HL-60 (cell line): ENCODE measurements around the gene SETBP1.

Experiments used
- DNase-seq, 2 experiments: peaks; one replicate each; pipeline ENCODE4 v3.0.0-alpha.2; 2010 to 2020; ENCODE audit warnings: low read depth in 1 of 2, low spot score in 1 of 2
- H3K27ac ChIP-seq: fragments of 250-450 bp; sonication (Bioruptor Pico); replicated peaks from 2 replicates; pipeline ENCODE4 v1.5.1; 2020; ENCODE audit warnings: mild to moderate bottlenecking, moderate library complexity
- H3K27me3 ChIP-seq: fragments of 250-450 bp; sonication (Bioruptor Pico); 2 replicates; pipeline ENCODE4 v1.5.1; 2021; ENCODE audit warnings: mild to moderate bottlenecking, moderate library complexity; ENCODE audit not compliant: insufficient read depth, poor library complexity, severe bottlenecking
- H3K4me3 ChIP-seq: replicated peaks from 2 replicates; pipeline ENCODE4 v1.5.1; 2011; ENCODE audit warnings: mild to moderate bottlenecking, control low read depth, low read length; ENCODE audit not compliant: insufficient read depth
- GABPA ChIP-seq: IDR thresholded peaks from 2 replicates; pipeline ENCODE4 v1.6.1; 2012; ENCODE audit warnings: low read depth
- POLR2AphosphoS5 ChIP-seq: IDR thresholded peaks from 2 replicates; pipeline ENCODE4 v1.6.1; 2012; ENCODE audit warnings: low read depth
- SPI1 ChIP-seq: IDR thresholded peaks from 2 replicates; pipeline ENCODE4 v1.6.1; 2012; ENCODE audit warnings: low read depth, mild to moderate bottlenecking, borderline replicate concordance
- TF ChIP-seq, protein P1 (sequence below): IDR thresholded peaks from 2 replicates; pipeline ENCODE4 v1.6.1; 2012; ENCODE audit warnings: low read depth; ENCODE audit not compliant: insufficient replicate concordance
- TF ChIP-seq, protein P2 (sequence below): IDR thresholded peaks from one replicate; pipeline ENCODE4 v1.5.1; 2011; ENCODE audit warnings: low read length, control low read depth, inconsistent platforms; ENCODE audit not compliant: insufficient read depth

The SETBP1 gene

DNA sequence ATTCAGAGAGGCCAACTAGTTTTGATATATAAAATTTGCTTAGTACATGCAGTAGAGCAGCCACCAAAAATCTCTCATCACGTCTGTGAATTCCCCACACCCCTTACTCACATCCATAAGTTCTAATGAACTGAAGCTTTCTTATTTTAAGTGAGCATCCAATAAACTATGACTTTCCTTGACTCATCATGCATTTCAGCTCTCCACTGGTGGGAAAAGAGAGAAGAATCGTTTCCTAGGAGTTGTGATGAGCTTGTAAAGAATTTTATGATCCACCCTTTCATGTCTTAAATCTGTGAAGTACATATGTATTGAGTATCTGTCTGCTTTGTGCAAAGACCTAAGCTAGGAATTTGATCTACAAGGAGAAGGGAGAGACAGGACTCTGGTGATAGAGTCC lies 428.6 kb downstream of the SETBP1 start:
- Histone ChIP-seq H3K27ac (no peak overlapping the region), H3K27me3 (no peaks in the 10 kb centered on the region), H3K4me3 (no peak overlapping the region)
- DNase-seq, result no peak
- TF ChIP-seq GABPA (no peak), SPI1 (no peak), POLR2AphosphoS5 (no peak)
- TF ChIP-seq, protein P1, sequence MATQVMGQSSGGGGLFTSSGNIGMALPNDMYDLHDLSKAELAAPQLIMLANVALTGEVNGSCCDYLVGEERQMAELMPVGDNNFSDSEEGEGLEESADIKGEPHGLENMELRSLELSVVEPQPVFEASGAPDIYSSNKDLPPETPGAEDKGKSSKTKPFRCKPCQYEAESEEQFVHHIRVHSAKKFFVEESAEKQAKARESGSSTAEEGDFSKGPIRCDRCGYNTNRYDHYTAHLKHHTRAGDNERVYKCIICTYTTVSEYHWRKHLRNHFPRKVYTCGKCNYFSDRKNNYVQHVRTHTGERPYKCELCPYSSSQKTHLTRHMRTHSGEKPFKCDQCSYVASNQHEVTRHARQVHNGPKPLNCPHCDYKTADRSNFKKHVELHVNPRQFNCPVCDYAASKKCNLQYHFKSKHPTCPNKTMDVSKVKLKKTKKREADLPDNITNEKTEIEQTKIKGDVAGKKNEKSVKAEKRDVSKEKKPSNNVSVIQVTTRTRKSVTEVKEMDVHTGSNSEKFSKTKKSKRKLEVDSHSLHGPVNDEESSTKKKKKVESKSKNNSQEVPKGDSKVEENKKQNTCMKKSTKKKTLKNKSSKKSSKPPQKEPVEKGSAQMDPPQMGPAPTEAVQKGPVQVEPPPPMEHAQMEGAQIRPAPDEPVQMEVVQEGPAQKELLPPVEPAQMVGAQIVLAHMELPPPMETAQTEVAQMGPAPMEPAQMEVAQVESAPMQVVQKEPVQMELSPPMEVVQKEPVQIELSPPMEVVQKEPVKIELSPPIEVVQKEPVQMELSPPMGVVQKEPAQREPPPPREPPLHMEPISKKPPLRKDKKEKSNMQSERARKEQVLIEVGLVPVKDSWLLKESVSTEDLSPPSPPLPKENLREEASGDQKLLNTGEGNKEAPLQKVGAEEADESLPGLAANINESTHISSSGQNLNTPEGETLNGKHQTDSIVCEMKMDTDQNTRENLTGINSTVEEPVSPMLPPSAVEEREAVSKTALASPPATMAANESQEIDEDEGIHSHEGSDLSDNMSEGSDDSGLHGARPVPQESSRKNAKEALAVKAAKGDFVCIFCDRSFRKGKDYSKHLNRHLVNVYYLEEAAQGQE, result no peak
- TF ChIP-seq, protein P2, sequence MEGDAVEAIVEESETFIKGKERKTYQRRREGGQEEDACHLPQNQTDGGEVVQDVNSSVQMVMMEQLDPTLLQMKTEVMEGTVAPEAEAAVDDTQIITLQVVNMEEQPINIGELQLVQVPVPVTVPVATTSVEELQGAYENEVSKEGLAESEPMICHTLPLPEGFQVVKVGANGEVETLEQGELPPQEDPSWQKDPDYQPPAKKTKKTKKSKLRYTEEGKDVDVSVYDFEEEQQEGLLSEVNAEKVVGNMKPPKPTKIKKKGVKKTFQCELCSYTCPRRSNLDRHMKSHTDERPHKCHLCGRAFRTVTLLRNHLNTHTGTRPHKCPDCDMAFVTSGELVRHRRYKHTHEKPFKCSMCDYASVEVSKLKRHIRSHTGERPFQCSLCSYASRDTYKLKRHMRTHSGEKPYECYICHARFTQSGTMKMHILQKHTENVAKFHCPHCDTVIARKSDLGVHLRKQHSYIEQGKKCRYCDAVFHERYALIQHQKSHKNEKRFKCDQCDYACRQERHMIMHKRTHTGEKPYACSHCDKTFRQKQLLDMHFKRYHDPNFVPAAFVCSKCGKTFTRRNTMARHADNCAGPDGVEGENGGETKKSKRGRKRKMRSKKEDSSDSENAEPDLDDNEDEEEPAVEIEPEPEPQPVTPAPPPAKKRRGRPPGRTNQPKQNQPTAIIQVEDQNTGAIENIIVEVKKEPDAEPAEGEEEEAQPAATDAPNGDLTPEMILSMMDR, result no peak

DNA sequence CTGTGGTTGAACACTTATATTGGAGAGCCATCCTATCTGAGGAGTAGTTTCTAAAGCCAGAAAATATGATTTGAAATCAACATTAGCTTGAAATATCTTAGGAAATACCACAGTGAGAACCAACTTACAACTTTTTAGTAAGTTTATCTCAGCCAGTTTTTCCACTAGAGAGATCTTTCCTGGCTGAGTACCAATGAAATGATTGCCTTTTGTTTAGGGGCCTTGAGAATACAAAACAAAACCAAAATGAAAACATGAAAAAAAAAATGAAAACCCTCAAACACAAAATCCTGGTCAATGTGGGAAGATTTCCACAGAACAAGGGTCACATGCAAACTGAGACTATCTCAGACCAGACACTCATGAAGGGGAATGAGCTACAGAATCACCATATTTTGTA lies 429.0 kb downstream of the SETBP1 start:
- Histone ChIP-seq H3K27me3 (peaks cover 3% of the 10 kb centered on the region), H3K27ac (no peak overlapping the region), H3K4me3 (no peak overlapping the region)
- TF ChIP-seq, protein P2, result no peak
- TF ChIP-seq GABPA, result no peak
- no peak for TF ChIP-seq SPI1
- TF ChIP-seq POLR2AphosphoS5, result no peak
- TF ChIP-seq, protein P1, result no peak
- no peak for DNase-seq

DNA sequence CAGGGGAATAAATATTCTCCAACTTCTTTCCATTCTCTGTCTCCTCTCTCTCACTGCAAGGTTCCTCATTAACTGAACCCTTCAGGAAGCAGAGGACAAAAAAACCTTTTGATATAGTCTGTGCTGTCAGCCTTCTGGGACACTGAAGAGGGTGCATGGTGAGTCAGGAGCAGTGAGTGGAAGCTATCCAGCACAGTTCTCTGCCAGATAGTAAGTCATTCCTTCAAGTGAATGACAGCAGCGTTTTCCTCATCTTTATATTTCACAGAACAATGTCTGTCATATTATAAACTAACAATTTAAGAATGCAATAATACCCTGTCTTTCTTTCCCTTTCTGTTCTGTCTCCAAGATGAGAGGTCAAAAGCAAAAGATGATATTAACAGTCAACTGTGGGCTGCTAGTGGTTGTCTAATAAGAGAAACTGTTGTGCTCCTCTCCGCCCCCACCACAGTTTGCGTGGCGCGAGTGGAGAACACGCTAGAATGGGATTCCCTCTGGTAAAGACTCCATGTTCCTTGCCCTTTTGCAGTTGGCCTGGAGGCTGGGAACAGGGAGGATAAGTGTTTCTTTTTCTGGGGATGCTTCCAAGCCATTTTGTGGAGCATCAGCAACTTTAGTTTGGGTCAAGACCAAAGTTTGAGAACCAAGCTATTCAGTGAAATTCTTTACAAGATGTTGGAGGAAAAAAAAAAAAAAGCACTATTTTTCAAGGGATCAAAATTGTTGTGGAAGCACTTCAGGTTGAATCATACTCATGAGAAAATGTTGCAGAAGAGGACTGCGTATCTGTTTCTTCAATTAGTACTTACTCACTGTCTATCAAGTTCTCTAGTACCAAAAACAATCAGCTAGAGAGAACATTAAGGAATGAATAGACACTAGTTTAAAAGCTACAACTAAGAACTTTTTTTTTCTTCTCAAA lies 430.2 kb downstream of the SETBP1 start:
- Histone ChIP-seq H3K27me3 (peaks cover 3% of the 10 kb centered on the region), H3K27ac (no peak overlapping the region), H3K4me3 (no peak overlapping the region)
- no peak for TF ChIP-seq POLR2AphosphoS5
- TF ChIP-seq, protein P2, result no peak
- no peak for TF ChIP-seq GABPA
- TF ChIP-seq, protein P1, result no peak
- TF ChIP-seq SPI1, result no peak
- DNase-seq, result no peak
